ENCODE measurements around the gene PDK2.

GRCh38 chr17:50145532-50146229, 50.5 kb downstream of the PDK2 start:
- TF ChIP-seq USF2 (IDR thresholded peaks at IDR 0.05; ENCODE audit: low read depth, low read length) (no peak), CTCF (conservative IDR thresholded peaks at IDR 0.05; ENCODE audit: low read depth, low read length) (no peak), POLR2A (IDR thresholded peaks at IDR 0.05; ENCODE audit: low read depth, low read length) (no peak), BHLHE40 (IDR thresholded peaks at IDR 0.05; ENCODE audit: low read depth, low read length) (no peak), MXI1 (IDR thresholded peaks at IDR 0.05; ENCODE audit: borderline replicate concordance, low read depth, low read length) (no peak), SMC3 (IDR thresholded peaks at IDR 0.05; ENCODE audit: low read depth, low read length) (no peak), MAFK (IDR thresholded peaks at IDR 0.05; ENCODE audit: low read depth, low read length) (no peak), NFE2L2 (IDR thresholded peaks at IDR 0.05; ENCODE audit: low read depth, low read length) (no peak)
